ENCODE data around the gene KRTAP9-8.
"Not testable (repeated sequence)": the region's sequence is repeated elsewhere in the genome, so short reads cannot be mapped to it uniquely, and the experiment has no call there.

The KRTAP9-8 gene

GRCh38 chr17:41232399-41233105 lies 5.2 kb upstream of the KRTAP9-8 start, which contains the start of gene KRTAP9-3:
Gene KRTAP9-3, plus strand, starts transcription at chr17:41232449. Its CDS starts 53 bp downstream, at chr17:41232502.
- ATAC-seq: not testable (repeated sequence)

- ATAC-seq: not testable (repeated sequence)
Measured at GRCh38 chr17:41237116-41237515, 683 bp upstream of the KRTAP9-8 start.

DNA sequence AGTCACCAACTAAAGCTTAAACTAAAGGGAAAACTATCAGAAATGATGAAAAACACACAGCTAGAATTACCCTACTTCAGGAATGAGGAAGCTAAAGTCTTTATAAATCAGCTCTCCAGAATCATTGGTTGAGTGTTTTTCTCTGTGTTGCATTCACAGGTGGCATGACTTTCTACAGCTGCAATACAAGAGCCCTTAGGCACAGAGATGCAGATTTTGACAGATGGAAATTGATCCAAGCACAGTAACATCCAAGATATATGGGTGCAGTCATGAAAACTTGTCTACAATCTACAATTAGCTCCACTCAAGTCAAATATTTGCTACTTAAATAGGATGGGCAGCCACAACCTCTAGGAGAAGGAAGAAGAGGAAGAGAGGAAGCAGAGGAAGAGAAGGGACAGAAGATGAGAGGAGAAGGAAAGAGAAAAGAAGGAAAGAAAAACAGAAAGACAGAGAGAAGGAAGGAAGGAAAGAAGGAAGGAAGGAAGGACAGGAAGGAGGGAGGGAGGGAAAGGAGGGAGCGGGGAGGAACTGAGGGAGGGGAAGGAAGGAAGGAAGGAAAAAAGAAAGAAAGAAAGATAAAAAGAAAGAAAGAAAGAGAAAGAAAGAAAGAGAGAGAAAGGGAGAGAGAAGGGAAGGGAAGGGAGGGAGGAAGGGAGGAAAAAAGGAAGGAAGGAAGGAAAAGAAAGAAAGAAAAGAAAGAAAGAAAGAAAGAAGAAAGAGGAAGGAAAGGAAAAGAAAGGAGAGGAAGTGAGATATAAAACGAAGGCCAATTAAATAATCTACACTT lies 9.4 kb downstream of the KRTAP9-8 start:
- not testable (repeated sequence) for ATAC-seq

DNA sequence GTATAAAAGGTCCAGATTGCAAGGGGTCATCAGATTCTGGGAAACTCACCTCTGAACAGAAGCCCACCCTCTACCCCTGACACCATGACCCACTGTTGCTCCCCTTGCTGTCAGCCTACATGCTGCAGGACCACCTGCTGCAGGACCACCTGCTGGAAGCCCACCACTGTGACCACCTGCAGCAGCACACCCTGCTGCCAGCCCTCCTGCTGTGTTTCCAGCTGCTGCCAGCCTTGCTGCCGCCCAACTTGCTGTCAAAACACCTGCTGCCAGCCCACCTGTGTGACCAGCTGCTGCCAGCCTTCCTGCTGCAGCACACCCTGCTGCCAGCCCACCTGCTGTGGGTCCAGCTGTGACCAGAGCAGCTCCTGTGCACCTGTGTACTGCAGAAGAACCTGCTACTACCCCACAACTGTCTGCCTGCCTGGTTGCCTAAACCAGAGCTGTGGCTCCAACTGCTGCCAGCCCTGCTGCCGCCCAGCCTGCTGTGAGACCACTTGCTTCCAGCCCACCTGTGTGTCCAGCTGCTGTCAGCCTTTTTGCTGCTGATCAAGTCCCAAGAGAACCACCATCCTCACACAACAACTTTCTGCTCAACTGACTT lies 11.9 kb downstream of the KRTAP9-8 start, which contains the start of gene KRTAP9-4:
Gene KRTAP9-4, plus strand, starts transcription at position 51 of the 604 bp plus-strand sequence. Its CDS starts 34 bp downstream, at position 85.
- not testable (repeated sequence) for ATAC-seq

DNA sequence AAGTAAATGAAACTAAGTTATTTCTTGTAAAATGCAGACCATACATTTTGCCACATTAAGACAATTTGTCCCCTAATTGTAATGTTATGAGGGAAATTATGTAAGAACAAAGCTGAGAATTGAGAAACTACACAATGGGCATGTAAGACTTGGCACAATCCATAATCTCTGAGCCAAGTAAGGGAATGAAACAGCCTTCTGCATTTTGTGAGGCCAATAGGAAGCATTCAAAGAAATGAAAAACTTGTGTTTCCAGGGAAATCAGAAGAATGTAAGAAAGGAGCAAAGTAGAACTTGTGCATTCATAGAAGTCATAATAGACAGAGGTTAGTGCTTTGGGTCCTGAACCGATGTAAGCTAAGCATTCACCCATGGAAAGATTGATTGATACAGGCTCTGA lies 13.5 kb downstream of the KRTAP9-8 start:
- TF ChIP-seq ZNF8 (CRISPR knock-in tag; IDR thresholded peaks at IDR 0.05) (no peak), PPARA (CRISPR knock-in tag; IDR thresholded peaks at IDR 0.05; ENCODE audit: borderline replicate concordance) (no peak), ZNF565 (CRISPR knock-in tag; conservative IDR thresholded peaks at IDR 0.05; ENCODE audit: low read depth) (no peak), GLIS3 (CRISPR knock-in tag; IDR thresholded peaks at IDR 0.05) (no peak), CSDC2 (CRISPR knock-in tag; IDR thresholded peaks at IDR 0.05) (no peak), TOX (CRISPR knock-in tag; IDR thresholded peaks at IDR 0.05; ENCODE audit: borderline replicate concordance) (no peak), ESRRG (CRISPR knock-in tag; IDR thresholded peaks at IDR 0.05) (no peak), BACH2 (CRISPR knock-in tag; IDR thresholded peaks at IDR 0.05; ENCODE audit: borderline replicate concordance) (no peak), ZFP30 (CRISPR knock-in tag; IDR thresholded peaks at IDR 0.05) (no peak), SNAI2 (CRISPR knock-in tag; IDR thresholded peaks at IDR 0.05) (no peak), OSR1 (CRISPR knock-in tag; IDR thresholded peaks at IDR 0.05) (no peak), ZNF70 (CRISPR knock-in tag; IDR thresholded peaks at IDR 0.05) (no peak), CREB5 (CRISPR knock-in tag; IDR thresholded peaks at IDR 0.05; ENCODE audit: low read depth) (no peak), ARNTL (CRISPR knock-in tag; IDR thresholded peaks at IDR 0.05; ENCODE audit: borderline replicate concordance, low read depth) (no peak), TCF4 (CRISPR knock-in tag; IDR thresholded peaks at IDR 0.05; ENCODE audit: borderline replicate concordance) (no peak), RARB (CRISPR knock-in tag; IDR thresholded peaks at IDR 0.05) (no peak), ZC3H10 (CRISPR knock-in tag; IDR thresholded peaks at IDR 0.05) (no peak)
- TF ChIP-seq, protein P1, sequence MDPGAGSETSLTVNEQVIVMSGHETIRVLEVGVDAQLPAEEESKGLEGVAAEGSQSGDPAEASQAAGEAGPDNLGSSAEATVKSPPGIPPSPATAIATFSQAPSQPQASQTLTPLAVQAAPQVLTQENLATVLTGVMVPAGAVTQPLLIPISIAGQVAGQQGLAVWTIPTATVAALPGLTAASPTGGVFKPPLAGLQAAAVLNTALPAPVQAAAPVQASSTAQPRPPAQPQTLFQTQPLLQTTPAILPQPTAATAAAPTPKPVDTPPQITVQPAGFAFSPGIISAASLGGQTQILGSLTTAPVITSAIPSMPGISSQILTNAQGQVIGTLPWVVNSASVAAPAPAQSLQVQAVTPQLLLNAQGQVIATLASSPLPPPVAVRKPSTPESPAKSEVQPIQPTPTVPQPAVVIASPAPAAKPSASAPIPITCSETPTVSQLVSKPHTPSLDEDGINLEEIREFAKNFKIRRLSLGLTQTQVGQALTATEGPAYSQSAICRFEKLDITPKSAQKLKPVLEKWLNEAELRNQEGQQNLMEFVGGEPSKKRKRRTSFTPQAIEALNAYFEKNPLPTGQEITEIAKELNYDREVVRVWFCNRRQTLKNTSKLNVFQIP (CRISPR knock-in tag; IDR thresholded peaks at IDR 0.05; ENCODE audit: borderline replicate concordance, low read depth): no peak
- TF ChIP-seq, protein P2, sequence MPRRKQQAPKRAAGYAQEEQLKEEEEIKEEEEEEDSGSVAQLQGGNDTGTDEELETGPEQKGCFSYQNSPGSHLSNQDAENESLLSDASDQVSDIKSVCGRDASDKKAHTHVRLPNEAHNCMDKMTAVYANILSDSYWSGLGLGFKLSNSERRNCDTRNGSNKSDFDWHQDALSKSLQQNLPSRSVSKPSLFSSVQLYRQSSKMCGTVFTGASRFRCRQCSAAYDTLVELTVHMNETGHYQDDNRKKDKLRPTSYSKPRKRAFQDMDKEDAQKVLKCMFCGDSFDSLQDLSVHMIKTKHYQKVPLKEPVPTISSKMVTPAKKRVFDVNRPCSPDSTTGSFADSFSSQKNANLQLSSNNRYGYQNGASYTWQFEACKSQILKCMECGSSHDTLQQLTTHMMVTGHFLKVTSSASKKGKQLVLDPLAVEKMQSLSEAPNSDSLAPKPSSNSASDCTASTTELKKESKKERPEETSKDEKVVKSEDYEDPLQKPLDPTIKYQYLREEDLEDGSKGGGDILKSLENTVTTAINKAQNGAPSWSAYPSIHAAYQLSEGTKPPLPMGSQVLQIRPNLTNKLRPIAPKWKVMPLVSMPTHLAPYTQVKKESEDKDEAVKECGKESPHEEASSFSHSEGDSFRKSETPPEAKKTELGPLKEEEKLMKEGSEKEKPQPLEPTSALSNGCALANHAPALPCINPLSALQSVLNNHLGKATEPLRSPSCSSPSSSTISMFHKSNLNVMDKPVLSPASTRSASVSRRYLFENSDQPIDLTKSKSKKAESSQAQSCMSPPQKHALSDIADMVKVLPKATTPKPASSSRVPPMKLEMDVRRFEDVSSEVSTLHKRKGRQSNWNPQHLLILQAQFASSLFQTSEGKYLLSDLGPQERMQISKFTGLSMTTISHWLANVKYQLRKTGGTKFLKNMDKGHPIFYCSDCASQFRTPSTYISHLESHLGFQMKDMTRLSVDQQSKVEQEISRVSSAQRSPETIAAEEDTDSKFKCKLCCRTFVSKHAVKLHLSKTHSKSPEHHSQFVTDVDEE (CRISPR knock-in tag; IDR thresholded peaks at IDR 0.05): no peak
- no peak for ATAC-seq
